Middle frontal gyrus (tissue), 1 donor: ENCODE data around the gene WBP2.

Experiments
- DNase-seq: peaks from one replicate; pipeline ENCODE4 v3.0.0-alpha.2; 2015; ENCODE audit warnings: low spot score; ENCODE audit errors: extremely low spot score

Gene WBP2

DNA sequence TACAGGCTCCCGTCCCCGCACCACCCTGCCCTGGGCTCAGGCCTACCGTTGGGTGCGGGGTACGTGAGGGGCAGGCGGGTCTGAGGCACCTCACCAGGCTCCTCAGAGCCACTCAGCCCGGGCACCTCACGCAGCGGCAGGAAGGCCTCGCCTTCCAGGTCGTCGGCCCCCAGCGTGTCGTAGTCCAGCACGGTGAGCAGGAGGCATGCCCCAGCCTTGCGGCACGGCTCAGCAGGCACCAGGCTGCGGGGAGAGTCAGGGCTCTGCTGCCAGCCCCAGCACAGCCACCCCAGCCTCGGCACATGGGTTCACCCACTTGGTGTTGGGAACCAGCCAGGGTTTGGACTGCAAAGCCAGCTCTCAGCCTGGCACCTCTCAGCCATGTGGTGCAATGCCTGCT is 26.4 kb downstream of the WBP2 start:
- DNase-seq, result no peak

DNA sequence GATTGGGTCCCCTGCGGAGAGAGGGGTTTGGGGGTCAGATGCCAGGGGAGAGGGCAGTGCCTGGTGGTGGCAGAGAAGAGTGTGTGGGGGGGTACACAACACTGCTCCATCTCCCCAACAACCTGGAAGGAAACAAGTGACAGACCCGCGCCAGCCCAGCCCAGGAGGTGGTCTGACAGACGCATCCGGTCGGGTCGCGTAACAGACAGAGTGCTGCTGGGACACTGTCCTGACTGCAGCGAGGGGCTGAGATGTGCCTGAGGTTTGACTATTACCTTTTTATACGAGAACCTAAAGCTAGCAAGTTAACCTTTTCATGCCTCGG is 27.1 kb downstream of the WBP2 start:
- no peak for DNase-seq

DNA sequence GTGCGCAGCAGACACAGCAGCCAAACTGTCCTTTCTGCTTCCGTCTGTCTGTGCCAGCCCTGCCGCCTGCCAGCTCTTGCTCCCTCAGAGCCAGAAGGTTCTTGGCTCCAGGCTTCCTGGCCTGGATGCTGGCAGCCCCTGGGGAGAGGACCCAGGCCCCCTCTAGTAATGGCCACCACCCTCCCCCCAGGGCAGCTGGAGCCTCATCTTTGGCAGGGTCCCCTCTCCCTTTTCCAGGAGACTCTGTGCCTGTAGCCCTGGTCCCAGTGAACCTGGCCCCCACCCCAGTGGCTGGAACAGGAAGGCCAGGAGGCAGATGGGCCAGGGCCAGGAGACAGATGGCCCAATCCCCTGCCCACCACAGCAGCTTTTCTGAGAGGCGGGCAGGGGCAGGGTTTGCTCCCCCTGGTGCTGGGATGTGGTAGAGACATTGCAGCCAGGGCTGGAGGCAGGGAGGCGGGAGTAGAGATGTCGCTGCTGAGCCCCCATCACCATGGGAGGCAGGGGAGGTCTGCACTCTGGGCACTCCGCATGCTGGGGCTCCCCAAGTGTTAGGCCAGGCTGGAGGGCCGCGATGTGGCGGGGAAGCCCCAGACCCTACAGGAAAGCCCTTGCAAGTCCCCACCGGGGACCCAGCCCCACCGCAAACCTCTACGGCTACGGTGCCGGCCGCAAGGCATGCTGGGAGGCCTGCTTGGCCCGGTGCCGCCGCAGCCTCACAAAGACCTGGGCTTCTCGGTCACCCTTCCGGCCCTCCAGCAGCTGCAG is 27.6 kb downstream of the WBP2 start:
- no peak for DNase-seq

DNA sequence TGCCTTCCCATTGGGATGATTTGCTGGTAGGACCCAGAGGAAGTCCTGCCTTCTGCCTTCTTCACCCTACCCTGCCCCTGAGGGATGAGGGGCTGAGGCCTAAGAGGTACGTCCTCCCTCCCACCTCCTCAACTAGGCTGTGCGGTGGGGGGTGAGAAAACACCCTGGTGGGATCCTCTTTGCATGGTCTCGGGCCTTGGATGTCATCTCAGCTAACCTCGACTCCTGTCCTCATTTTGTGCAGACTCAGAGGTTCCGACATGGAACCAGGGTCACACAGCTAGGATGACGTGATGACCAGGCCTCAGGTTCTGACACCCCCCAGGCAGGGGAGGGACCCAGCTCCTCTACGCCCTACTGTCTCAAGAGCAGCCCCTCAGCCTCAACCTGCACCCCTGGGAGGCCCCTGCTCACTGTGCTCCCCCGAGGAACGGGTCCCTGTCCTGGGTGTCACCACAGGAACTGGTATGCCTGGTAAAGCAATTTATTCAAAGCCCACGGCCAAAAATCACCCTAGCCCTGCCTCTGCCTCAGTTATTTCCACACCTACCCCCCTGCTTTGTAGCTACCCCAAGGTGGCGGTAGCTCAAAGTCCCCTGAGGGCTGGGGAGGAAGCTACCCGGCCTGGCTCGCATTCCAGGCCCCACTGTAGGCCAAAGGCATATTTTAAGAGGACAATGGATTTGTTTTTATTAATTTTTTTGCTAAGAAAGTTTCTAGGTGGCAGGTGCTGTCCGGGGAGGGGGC is 28.4 kb downstream of the WBP2 start:
- no peak for DNase-seq

DNA sequence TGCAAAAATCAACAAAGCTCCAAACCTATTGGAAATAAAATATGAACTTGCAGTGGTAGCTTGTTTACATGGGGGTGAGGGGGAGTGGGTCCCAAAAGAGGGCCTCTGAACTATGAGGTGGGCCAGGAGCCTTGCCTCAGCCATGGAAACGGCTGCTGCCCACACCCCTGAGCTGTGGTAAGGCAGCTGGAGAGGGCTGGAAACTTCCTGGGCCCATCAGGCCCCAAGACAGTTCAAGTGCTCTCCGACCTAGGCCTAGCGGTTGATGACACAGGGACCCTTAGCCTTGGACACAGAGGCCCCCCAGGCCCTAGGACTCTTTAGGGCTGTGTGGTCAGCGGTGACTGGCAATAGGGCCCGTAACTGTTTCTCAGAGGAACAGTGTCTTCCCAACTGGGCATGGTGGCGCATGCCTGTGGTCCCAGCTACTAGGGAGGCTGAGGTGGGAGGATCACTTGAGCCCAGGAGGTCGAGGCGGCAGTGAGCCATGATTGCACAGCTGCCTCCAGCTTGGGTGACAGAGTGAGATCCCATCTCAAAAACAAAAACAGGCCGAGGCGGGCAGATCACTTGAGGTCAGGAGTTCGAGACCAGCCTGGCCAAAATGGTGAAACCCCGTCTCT is 29.3 kb downstream of the WBP2 start:
- no peak for DNase-seq

DNA sequence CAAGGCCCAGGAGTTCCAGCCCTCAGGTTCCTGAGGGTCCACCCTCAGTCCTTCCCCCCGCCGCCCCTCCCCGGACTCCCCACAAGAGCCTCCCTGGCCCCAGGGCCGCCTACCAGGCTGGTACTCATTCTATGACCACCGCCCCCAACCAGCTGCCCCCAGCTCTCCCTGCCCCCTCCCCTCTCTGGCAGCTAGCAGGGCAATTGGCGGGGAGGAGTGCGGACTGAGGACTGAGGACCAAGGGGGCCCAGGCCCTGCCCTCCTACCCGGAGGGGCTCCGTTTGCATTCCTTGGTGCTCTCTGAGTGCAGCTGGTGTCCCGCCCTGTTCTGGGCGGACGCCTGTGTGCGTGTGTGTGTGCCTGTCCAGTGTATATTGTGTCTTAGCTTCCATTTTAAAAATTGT is 30.0 kb downstream of the WBP2 start:
- no peak for DNase-seq

DNA sequence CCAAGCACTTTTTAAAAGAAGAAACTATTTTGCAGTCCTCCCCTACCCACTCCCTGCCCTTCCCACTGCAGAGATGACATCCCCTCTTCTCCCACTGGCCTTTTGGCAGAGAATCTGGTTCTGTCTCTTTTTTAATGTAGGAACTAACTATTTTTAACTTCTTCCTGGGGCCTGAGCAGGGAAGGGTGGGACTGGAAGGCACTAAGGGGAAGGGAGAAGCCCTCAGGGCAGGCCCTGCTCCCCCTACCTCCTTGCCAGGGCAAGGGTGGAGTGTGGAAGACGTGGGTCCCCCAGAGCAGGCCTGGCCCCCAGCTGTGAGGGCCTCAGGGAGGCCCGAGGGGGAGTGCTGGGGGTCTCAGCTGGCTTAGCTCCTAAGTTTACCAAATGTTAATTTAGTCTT is 30.5 kb downstream of the WBP2 start:
- no peak for DNase-seq

DNA sequence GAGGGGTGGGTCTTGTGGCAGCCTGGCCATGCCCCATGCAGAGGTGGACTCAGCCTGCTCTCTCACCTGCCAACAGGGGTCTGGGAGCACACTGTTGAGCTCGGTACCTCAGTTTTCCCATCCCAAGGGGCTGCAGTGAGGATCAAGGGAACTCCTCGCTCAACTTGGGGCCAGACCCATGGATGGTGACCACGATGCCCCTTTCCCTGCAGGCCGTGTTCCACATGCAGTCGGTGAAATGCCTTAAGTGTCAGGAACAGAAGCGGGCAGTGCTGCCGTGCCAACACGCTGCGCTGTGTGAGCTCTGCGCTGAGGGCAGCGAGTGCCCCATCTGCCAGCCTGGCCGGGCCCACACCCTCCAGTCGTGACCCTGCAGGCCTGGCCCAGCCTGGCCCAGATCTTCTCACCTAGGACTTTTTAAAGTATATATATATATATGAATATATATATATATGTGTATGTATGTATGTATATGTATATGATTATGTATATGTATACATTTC is 31.0 kb downstream of the WBP2 start:
- no peak for DNase-seq

DNA sequence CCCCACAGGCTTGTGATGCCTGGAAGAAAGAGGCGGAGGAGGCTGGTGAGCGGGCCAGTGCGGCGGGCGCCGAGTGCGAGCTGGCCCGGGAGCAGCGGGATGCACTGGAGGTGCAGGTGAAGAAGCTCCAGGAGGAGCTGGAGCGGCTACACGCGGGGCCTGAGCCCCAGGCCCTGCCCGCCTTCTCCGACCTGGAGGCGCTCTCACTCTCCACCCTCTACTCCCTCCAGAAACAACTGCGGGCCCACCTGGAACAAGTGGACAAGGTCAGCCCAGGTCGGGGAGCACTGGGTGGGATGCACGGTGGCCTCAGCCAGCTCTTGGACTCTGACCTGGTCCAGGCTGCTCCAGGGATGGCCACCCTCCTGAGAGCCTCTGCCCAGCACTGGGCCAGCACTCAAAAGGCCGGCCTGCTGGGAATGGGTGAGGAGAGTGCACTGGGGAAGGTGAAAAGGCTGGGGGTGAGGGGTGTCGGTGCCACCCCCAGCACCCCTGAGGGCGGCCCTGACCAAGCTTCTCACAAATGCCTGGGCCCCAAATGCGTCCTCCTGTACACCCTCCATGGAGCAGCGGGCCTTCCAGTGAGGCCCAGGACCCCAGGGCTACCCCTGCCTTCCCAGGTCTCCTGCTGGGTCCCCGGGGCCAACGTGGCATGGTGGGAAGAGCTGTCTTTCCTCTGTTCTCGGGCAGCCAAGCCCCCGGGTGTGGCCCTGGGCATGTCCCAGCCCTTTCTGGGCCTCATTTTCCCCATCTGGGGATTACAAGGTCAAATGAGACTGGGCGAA is 31.7 kb downstream of the WBP2 start:
- no peak for DNase-seq

DNA sequence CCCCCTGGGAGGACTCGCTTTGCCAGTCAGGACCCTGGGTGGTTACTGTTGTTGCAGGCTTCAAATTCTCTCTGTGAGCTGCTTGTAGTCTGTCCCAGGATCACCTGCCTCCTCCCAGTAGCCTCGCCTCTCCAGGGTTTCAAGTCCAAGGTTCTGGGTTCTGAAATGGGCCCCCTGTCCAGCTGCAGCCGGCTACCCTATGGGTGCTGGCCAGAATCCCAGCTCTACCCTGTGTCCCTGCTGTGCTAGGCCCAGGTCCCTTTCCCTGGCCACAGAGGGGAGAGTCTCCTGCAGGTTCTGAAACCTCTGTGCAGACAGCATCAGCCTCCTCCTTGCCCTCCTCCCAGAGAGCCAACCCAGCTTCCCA is 32.4 kb downstream of the WBP2 start:
- no peak for DNase-seq

DNA sequence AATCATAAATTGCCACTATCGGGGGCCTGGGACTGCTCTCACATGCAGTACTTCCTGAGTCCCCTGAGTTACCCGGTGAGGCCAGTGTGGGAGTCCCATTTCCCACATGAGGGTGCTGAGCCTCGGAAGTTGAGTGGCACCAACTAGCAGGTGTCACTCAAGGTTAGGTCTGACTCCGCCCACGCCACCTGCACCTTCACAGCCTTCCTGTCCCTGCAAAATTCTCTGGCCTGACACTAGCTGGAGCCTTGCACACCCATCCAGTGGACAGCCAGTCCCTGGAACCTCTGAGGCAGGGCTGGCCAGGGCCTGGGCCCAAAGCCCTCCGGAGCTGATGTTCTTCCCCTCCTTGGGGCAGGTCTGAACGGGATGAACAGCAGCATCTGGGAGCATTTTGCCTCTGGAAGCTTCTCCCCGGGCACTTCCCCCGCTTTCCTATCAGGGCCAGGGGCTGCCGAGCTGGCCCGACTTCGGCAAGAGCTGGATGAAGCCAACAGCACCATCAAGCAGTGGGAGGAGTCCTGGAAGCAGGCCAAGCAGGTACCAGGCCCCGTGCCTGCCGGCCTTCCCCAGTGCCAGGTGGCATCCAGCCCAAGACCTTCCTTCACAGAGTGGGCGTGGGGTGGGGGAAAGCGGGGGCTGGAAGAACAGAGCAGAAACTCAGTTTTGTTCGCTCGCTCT is 32.9 kb downstream of the WBP2 start:
- no peak for DNase-seq

DNA sequence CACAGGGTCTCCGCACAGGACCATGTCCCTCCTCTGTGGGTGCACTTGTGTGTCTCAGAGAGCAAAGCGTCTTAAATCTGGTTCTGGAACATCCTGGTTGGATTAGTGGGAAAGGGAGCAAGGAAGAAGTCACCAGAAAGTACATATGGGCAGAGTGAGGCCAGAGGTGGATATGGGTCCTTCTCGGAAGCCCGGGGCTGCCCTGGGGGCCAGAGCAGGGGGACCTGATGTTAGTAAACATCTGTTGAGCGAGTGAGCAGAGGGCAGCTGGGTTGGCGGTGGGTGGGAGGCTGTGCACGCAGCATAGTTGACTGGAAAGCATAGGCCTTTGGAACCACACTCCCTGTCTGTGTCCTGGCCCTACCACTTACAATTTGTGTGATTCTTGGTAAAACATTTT is 33.6 kb downstream of the WBP2 start:
- DNase-seq, result no peak

DNA sequence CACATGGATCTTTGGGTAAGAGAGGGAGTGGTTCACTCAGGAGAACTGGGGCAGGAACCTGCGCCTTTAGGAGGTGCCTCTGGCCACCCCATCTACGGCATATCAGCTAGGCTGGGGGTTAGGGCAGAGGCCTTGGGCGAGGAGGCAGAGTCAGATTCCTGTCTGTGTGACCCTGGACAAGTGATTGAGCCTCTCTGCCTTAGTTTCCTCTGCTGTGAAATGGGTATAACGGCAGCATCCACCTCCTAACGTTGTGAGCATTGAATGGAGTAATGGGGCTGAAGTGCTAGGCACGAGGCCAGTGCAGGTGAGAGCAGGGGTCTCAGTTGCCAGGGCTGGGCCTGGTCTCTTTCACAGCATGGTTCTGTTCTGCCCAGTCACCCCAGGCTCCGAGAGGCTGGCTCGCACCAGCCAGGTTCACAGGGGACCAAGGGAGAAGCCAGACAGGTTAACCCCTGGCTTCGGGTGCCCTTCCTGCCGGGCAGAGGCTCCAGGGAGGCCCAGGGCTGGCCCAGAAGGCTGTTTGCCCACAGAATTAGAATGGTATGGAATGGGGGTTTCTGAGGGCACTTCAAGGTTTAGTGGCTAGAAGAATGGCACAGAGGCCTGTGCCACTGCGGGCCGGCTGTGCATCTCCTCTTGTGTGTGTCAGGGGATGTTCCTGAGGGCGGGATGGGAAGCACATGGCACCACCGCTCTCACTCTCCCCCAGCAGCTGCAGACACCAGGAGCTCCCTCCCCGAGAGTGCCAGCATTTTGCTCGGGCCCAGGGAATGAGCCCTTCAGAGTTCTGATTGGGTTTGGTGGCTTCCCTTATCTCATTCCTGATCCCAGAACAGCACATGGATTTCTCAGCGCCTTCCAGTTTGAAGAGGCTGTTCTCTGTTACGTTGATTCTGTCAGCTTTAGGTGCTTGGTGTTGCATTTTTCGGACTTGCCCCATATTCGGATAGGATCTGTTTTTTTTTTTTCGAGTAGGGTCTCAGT is 34.7 kb downstream of the WBP2 start:
- DNase-seq, result no peak

DNA sequence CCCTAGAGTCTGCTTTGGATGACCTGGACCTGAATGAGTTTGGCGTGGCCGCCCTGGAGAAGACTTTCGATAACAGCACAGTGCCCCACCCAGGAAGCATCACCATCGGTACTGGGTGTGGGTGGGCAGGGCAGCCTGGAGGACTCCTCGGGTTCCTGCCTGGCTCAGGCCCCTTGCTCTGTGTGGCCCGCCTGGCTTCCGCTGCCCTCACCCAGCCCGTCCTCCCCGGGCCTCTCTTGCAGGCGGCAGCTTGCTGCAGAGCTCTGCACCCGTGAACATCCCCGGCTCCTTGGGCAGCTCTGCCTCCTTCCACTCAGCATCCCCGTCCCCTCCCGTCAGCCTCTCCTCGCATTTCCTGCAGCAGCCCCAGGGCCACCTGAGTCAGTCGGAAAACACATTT is 35.5 kb downstream of the WBP2 start:
- no peak for DNase-seq

DNA sequence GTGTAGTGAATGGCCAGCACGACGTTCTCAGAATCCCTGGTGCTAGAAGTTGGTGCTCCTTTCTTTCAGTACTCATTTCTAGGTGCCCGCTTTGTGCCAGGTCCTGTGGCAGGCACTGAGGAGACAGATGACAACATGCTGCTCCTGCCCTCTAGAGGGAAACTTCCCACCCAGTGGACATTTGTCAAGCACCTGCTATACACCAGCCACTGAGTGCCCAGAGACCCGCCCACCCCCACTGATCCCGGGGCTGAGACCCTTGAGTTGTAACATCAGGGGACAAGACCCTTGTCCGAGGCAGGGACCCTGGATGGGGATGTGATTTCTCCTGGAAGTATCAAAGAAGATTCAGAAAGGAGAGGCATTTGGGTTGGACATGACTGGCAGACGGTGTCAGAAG is 36.0 kb downstream of the WBP2 start:
- no peak for DNase-seq

DNA sequence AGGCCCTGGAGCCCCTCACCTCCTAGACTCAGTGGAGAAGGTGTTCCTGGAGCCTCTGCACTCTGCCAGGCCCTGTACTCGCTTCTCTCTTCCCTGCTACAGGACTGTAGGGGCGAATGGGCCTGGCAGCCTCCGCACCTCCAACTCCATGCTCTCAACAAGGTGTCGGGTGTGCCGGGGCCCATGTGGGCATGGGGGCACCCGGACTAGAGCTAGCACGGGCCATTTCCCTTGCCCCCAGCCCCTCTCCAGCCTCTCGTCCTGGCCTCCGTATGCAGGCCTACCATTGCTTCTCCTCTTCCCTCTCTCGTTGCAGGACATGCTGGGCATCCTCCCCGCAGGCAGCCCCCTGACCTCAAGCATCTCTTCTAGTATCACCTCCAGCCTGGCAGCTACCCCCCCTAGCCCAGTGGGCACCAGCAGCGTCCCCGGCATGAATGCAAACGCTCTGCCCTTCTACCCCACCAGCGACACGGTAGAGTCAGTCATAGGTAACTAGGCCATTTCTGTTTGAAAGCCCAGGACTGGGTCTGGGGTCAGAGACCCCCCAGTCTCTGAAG is 36.7 kb downstream of the WBP2 start:
- no peak for DNase-seq

DNA sequence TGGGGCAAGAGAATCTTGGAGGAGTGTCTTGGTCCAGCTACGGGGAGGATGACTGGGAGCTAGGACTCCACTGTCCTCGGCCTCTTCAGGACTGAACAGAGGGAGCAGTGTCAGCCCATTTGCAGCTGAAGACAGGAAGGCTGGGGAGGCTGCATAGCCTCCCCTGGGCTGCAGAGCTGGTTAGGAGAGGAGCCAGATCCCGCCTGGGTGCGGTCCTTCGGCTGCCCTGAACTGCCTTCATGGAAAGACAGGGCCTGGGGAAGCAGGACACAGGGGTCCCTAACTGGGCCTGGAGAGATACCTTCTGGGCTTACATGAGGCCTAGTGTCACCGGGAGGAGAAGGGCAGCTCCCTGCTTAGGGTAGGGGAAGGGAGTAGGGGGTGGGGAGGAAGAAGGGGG is 37.6 kb downstream of the WBP2 start:
- no peak for DNase-seq

DNA sequence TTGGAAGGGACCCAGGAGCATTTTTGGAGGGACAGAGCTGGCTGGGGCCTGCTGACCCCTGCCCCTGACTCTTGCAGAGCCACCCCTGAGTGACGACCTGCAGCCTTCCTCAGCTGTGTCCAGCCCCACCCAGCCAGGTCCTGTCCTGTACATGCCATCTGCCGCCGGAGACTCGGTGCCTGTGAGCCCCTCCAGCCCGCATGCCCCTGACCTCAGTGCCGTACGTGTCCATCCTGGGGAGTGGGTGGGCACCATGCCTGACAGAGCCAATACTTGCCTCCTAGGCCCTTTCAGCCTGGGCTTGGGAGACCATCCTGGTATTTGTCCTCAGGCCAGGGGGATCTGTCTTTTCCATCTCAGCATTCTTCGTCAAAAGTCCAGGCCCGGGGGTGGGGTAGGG is 38.4 kb downstream of the WBP2 start:
- DNase-seq, result no peak

DNA sequence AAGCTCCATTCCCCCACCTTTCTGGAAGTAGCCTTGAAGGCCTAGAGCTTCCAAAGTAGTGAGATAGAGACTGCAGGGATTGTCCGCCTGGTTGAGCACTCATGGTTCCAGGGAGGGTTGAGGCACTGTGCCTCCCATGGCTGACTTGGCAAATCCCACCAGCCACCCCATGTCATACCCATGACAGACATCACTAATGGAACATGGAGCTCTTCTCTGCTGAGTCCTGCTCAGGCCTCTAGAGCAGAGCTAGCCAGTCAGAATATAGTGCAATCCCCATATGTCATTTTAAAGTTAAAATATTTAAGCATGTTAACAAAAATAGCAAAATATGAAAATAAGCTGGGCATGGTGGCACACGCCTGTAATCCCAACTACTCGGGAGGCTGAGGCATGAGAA is 39.7 kb downstream of the WBP2 start:
- DNase-seq, result no peak

DNA sequence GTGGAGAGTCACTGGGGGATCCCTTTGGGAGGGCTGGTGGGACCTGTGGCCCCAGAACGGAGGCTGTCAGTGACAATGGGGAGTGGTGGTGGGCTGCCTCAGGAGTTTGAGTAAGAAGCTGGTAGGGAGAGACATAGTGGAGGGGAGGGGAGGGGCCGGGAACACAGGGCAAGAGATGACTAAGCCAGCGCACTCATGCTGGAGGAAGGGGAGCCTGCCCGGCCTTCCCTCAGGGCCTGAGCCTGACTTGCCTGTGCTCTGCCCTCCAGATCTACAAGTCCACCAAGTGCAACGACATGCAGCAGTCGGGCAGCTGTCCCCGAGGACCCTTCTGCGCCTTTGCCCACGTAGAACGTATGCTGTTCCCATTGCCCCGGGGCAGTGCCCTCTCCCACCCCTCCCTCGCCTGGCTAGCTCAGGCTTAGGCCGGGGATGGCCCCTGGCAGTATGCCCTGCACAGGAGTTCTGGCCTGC is 40.2 kb downstream of the WBP2 start:
- DNase-seq, result no peak
